Kidney (tissue), 22 donors: Measurements from ENCODE around the gene TIMM50. TPM values are rescaled to one million over a fixed set of nuclear protein-coding genes. Genes with fewer than 3 reads are reported as not detected.

Experiments used
- DNase-seq, 5 donors: peaks; one replicate each; pipeline ENCODE4 v3.0.0-alpha.2; 2013 to 2020
- FAIRE-seq: peaks from 2 replicates; lab custom pipeline; 2012; peaks lifted over from hg19 to GRCh38; lab: Jason Lieb, UNC
- H3K27ac ChIP-seq, 2 donors: one replicate each; pipeline ENCODE4 v1.7.0; 2013; ENCODE audit warnings: low read depth in 2 of 2, low read length in 2 of 2, inconsistent platforms in 1 of 2
- H3K27me3 ChIP-seq: one replicate; pipeline ENCODE4 v1.7.1; 2013; ENCODE audit warnings: low read length, inconsistent platforms; ENCODE audit not compliant: control insufficient read depth, insufficient read depth
- H3K36me3 ChIP-seq, 3 donors: one replicate each; pipeline versions ENCODE4 v1.7.0 to v1.7.1; 2013; ENCODE audit warnings: low read length in 3 of 3, control low read depth in 1 of 3, inconsistent platforms in 1 of 3; ENCODE audit not compliant: insufficient read depth in 3 of 3, control insufficient read depth in 2 of 3
- H3K4me1 ChIP-seq, 3 donors: one replicate each; pipeline versions ENCODE4 v1.7.0 to v1.7.1; 2013; ENCODE audit warnings: low read length in 3 of 3, inconsistent platforms in 1 of 3, low read depth in 1 of 3; ENCODE audit not compliant: control insufficient read depth in 2 of 3, insufficient read depth in 2 of 3
- H3K4me3 ChIP-seq, 3 donors: one replicate each; pipeline versions ENCODE4 v1.7.0 to v1.8.1; 2013; ENCODE audit warnings: low read length in 3 of 3, control low read depth in 1 of 3, inconsistent platforms in 1 of 3
- H3K9ac ChIP-seq, 3 donors: one replicate each; pipeline versions ENCODE4 v1.7.0 to v1.7.1; 2013; ENCODE audit warnings: low read length in 3 of 3, control low read depth in 1 of 3, inconsistent platforms in 1 of 3
- H3K9me3 ChIP-seq, 3 donors: one replicate each; pipeline versions ENCODE4 v1.7.0 to v1.7.1; 2013; ENCODE audit warnings: low read length in 3 of 3, control low read depth in 1 of 3, inconsistent platforms in 1 of 3; ENCODE audit not compliant: control insufficient read depth in 2 of 3, insufficient read depth in 1 of 3
- intact Hi-C: fragments of 100-400 bp; cut with DNase I; formaldehyde crosslinking; loops from one replicate; pipeline ENCODE4 v1.11.1; 2022
- long read RNA-seq, 10 donors: library from polyadenylated mRNA in 1 of 10; unstranded in 1 of 10; transcript quantifications; one replicate each; pipeline ENCODE4 v2.0.0 and lab custom pipeline, GENCODE V29; 2021 to 2026
- polyA plus RNA-seq: library from polyadenylated mRNA; stranded (reverse); fragments of 350-450 nt; fragmentation: Illumina TruSeq; extraction: RNeasy Lipid Tissue Mini Kit (QIAGEN cat#74804); gene quantifications from one replicate; pipeline ENCODE4 v1.2.3, GENCODE V29; 2014; ENCODE audit warnings: low read depth, low replicate concordance; ENCODE audit not compliant: insufficient read depth
- total RNA-seq: library from RNA; stranded (reverse); fragmentation: NEBNext Ultra II Directional; extraction: Animal tissue kit (Norgen Biotek cat#: 25700); gene quantifications from one replicate; pipeline ENCODE4 v1.2.1, GENCODE V29; 2021
- TF ChIP-seq, protein P1 (sequence below): IDR thresholded peaks from 3 replicates; pipeline ENCODE4 v1.5.1; 2012; ENCODE audit warnings: mild to moderate bottlenecking, moderate library complexity, borderline replicate concordance; ENCODE audit not compliant: insufficient read depth; ENCODE audit errors: extremely low read depth
- donor health status: control.
- donor health status: control.
- donor health status: control.
- donor health status: control.
- donor health status: control.
- donor health status: DM: yes; HTN: yes; CAD: no.
- donor health status: Normal renal cell carcinoma (clear cell type).

TIMM50 gene
- total RNA-seq = 52.4 TPM
- 74.4 TPM for polyA plus RNA-seq
- long read RNA-seq, donor 1, transcript TIMM50-205 (1 exons, 2,274 nt) = major isoform, 15 of 27 reads
- long read RNA-seq, donor 1, transcript TIMM50-201 (11 exons, 1,612 nt) = minor isoform, 11 of 27 reads
- long read RNA-seq, donor 1, partial matches to known transcripts = 0 of 27 reads
- long read RNA-seq, donor 1, other reads (novel, unspliced or antisense) = 0 of 27 reads
- long read RNA-seq, donor 2, transcript TIMM50-201 (11 exons, 1,612 nt) = major isoform, 22 of 44 reads
- long read RNA-seq, donor 2, transcript TIMM50-205 (1 exons, 2,274 nt) = minor isoform, 21 of 44 reads
- long read RNA-seq, donor 2, partial matches to known transcripts = 0 of 44 reads
- long read RNA-seq, donor 2, other reads (novel, unspliced or antisense) = 0 of 44 reads
- long read RNA-seq, donor 3, transcript TIMM50-201 (11 exons, 1,612 nt) = major isoform, 19 of 36 reads
- long read RNA-seq, donor 3, transcript TIMM50-205 (1 exons, 2,274 nt) = minor isoform, 15 of 36 reads
- long read RNA-seq, donor 3, partial matches to known transcripts = 0 of 36 reads
- long read RNA-seq, donor 3, other reads (novel, unspliced or antisense) = 0 of 36 reads
- long read RNA-seq, donor 4, transcript TIMM50-201 (11 exons, 1,612 nt) = minor isoform, 9 of 29 reads
- long read RNA-seq, donor 4, transcript TIMM50-205 (1 exons, 2,274 nt) = major isoform, 16 of 29 reads
- long read RNA-seq, donor 4, partial matches to known transcripts = 0 of 29 reads
- long read RNA-seq, donor 4, other reads (novel, unspliced or antisense) = 0 of 29 reads
- long read RNA-seq, donor 5, partial matches to known transcripts = 0 of 1 reads
- long read RNA-seq, donor 5, other reads (novel, unspliced or antisense) = 0 of 1 reads
- long read RNA-seq, donor 6, transcript TIMM50-201 (11 exons, 1,612 nt) = major isoform, 23 of 36 reads
- long read RNA-seq, donor 6, partial matches to known transcripts = 6 of 36 reads
- long read RNA-seq, donor 6, other reads (novel, unspliced or antisense) = 0 of 36 reads
- long read RNA-seq, donor 7, transcript TIMM50-205 (1 exons, 2,274 nt) = minor isoform, 5 of 53 reads
- long read RNA-seq, donor 7, transcript TIMM50-201 (11 exons, 1,612 nt) = major isoform, 45 of 53 reads
- long read RNA-seq, donor 7, partial matches to known transcripts = 0 of 53 reads
- long read RNA-seq, donor 7, other reads (novel, unspliced or antisense) = 2 of 53 reads
- long read RNA-seq, donor 8, transcript TIMM50-201 (11 exons, 1,612 nt) = major isoform, 15 of 31 reads
- long read RNA-seq, donor 8, transcript TIMM50-205 (1 exons, 2,274 nt) = major isoform, 15 of 31 reads
- long read RNA-seq, donor 8, partial matches to known transcripts = 0 of 31 reads
- long read RNA-seq, donor 8, other reads (novel, unspliced or antisense) = 0 of 31 reads
- long read RNA-seq, donor 9, transcript TIMM50-201 (11 exons, 1,612 nt) = major isoform, 16 of 33 reads
- long read RNA-seq, donor 9, transcript TIMM50-205 (1 exons, 2,274 nt) = minor isoform, 8 of 33 reads
- long read RNA-seq, donor 9, partial matches to known transcripts = 5 of 33 reads
- long read RNA-seq, donor 9, other reads (novel, unspliced or antisense) = 0 of 33 reads
- long read RNA-seq, donor 10, transcript TIMM50-201 (11 exons, 1,612 nt) = minor isoform, 10 of 39 reads
- long read RNA-seq, donor 10, transcript TIMM50-205 (1 exons, 2,274 nt) = major isoform, 26 of 39 reads
- long read RNA-seq, donor 10, partial matches to known transcripts = 0 of 39 reads
- long read RNA-seq, donor 10, other reads (novel, unspliced or antisense) = 0 of 39 reads

GRCh38 chr19:39480337-39481228, at the start of gene TIMM50:
Gene TIMM50 (plus strand): TSS chr19:39480838. CDS start chr19:39480854, 16 bp downstream.
- intact Hi-C loops = no loop called here
- Histone ChIP-seq H3K36me3 (peaks cover 0 to 16% (median 10%) of the 10 kb centered on the region in 3 donors), H3K4me1 (peaks cover 0 to 14% (median 0%) of the 10 kb centered on the region in 3 donors), H3K27me3 (no peaks in the 10 kb centered on the region), H3K9me3 (no peaks in the 10 kb centered on the region), H3K9ac (peak within 1 kb of the TSS; percentile 83 to 97 (median 94)), H3K27ac (peak within 1 kb of the TSS; percentile 69 to 80), H3K4me3 (peak within 1 kb of the TSS; percentile 89 to 99 (median 98))
- TF ChIP-seq, protein P1, sequence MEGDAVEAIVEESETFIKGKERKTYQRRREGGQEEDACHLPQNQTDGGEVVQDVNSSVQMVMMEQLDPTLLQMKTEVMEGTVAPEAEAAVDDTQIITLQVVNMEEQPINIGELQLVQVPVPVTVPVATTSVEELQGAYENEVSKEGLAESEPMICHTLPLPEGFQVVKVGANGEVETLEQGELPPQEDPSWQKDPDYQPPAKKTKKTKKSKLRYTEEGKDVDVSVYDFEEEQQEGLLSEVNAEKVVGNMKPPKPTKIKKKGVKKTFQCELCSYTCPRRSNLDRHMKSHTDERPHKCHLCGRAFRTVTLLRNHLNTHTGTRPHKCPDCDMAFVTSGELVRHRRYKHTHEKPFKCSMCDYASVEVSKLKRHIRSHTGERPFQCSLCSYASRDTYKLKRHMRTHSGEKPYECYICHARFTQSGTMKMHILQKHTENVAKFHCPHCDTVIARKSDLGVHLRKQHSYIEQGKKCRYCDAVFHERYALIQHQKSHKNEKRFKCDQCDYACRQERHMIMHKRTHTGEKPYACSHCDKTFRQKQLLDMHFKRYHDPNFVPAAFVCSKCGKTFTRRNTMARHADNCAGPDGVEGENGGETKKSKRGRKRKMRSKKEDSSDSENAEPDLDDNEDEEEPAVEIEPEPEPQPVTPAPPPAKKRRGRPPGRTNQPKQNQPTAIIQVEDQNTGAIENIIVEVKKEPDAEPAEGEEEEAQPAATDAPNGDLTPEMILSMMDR = peak; percentile 4
- FAIRE-seq (no peak), DNase-seq (peak; percentile 97 to 98 (median 98))

DNA sequence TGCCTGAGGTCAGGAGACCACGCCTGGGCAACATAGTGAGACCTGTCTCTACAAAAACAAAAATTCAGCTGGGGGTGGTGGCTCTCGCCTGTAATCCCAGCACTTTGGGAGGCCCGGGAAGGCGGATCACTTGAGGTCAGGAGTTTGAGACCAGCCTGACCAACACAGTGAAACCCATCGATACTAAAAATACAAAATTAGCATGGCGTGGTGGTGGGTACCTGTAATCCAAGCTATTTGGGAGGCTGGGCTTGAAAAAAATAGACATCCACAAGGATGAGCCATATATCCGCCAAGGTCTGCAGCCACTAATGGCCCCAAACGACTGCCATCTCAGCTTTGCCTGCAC, 48.0 kb upstream of the TIMM50 start:
- no peak for DNase-seq
- Histone ChIP-seq H3K9ac (no peak overlapping the region), H3K36me3 (peaks cover 7 to 24% (median 9%) of the 10 kb centered on the region in 3 donors), H3K4me1 (peaks cover 0 to 21% (median 16%) of the 10 kb centered on the region in 3 donors), H3K9me3 (no peaks in the 10 kb centered on the region), H3K4me3 (no peak overlapping the region), H3K27me3 (no peaks in the 10 kb centered on the region), H3K27ac (no peak overlapping the region)
- intact Hi-C loops = no loop called here
- TF ChIP-seq, protein P1 = no peak
- no peak for FAIRE-seq
